ENCODE measurements around the gene MACROD2. TPM values are rescaled to one million over a fixed set of nuclear protein-coding genes. Genes with fewer than 3 reads are reported as not detected.

MACROD2 gene
- total RNA-seq, 1 donor from 2014 or later: 2.4 TPM

GRCh38 chr20:14724036-14724435, 728.7 kb downstream of the MACROD2 start:
- Mint-ChIP-seq H3K4me3 (ENCODE audit: unreplicated experiment) (no peak overlapping the region), H3K9me3 (ENCODE audit: unreplicated experiment) (no peaks in the 10 kb centered on the region), H3K27me3 (ENCODE audit: low read depth, unreplicated experiment) (no peaks in the 10 kb centered on the region), H3K27ac (ENCODE audit: unreplicated experiment) (no peak overlapping the region), H3K4me1 (ENCODE audit: low read depth, unreplicated experiment) (peaks cover 2% of the 10 kb centered on the region), H3K36me3 (ENCODE audit: low read depth, unreplicated experiment) (no peaks in the 10 kb centered on the region)
- H2AFZ ChIP-seq (ENCODE audit: low read depth, low read length): no peak overlapping the region
- no peaks in the 10 kb centered on the region for H3K4me1 ChIP-seq (ENCODE audit: insufficient read depth, low read length)
- no peak overlapping the region for H3K4me3 ChIP-seq (ENCODE audit: insufficient read depth, low read depth, low read length)
- H4K20me1 ChIP-seq (ENCODE audit: insufficient read depth, low read length): no peaks in the 10 kb centered on the region
- H3K36me3 ChIP-seq (ENCODE audit: insufficient read depth, low read length): no peaks in the 10 kb centered on the region
- no peaks in the 10 kb centered on the region for H3K27me3 ChIP-seq (ENCODE audit: insufficient read depth, low read length)
- TF ChIP-seq CTCF (IDR thresholded peaks at IDR 0.05; ENCODE audit: insufficient read depth, low read depth, low read length) (no peak), EZH2 (IDR thresholded peaks at IDR 0.05; ENCODE audit: insufficient read depth, low read length) (no peak)
- H3K27ac ChIP-seq (ENCODE audit: low read depth, low read length): no peak overlapping the region
- H3K9ac ChIP-seq (ENCODE audit: low read length): no peak overlapping the region
- no peak for DNase-seq (ENCODE audit: low read depth)
- no peak overlapping the region for H3K4me2 ChIP-seq (ENCODE audit: low read length)
- H3K9me3 ChIP-seq (ENCODE audit: insufficient read depth, low read depth, low read length): no peaks in the 10 kb centered on the region
- no peak for FAIRE-seq
- H3K79me2 ChIP-seq (ENCODE audit: insufficient read depth, low read length): no peaks in the 10 kb centered on the region

GRCh38 chr20:14724468-14724867, 729.2 kb downstream of the MACROD2 start:
- Histone ChIP-seq H3K27ac (ENCODE audit: low read depth, low read length) (no peak overlapping the region), H3K4me2 (ENCODE audit: low read length) (no peak overlapping the region), H3K9me3 (ENCODE audit: insufficient read depth, low read depth, low read length) (no peaks in the 10 kb centered on the region), H4K20me1 (ENCODE audit: insufficient read depth, low read length) (no peaks in the 10 kb centered on the region), H3K27me3 (ENCODE audit: insufficient read depth, low read length) (no peaks in the 10 kb centered on the region), H3K4me1 (ENCODE audit: insufficient read depth, low read length) (no peaks in the 10 kb centered on the region), H3K4me3 (ENCODE audit: insufficient read depth, low read depth, low read length) (no peak overlapping the region), H3K9ac (ENCODE audit: low read length) (no peak overlapping the region), H3K36me3 (ENCODE audit: insufficient read depth, low read length) (no peaks in the 10 kb centered on the region), H3K79me2 (ENCODE audit: insufficient read depth, low read length) (no peaks in the 10 kb centered on the region), H2AFZ (ENCODE audit: low read depth, low read length) (no peak overlapping the region)
- Mint-ChIP-seq H3K27ac (ENCODE audit: unreplicated experiment) (no peak overlapping the region), H3K4me1 (ENCODE audit: low read depth, unreplicated experiment) (peaks cover 2% of the 10 kb centered on the region), H3K27me3 (ENCODE audit: low read depth, unreplicated experiment) (no peaks in the 10 kb centered on the region), H3K4me3 (ENCODE audit: unreplicated experiment) (no peak overlapping the region), H3K36me3 (ENCODE audit: low read depth, unreplicated experiment) (no peaks in the 10 kb centered on the region), H3K9me3 (ENCODE audit: unreplicated experiment) (no peaks in the 10 kb centered on the region)
- FAIRE-seq (no peak), DNase-seq (ENCODE audit: low read depth) (no peak)
- no peak for TF ChIP-seq EZH2 (IDR thresholded peaks at IDR 0.05; ENCODE audit: insufficient read depth, low read length)
- TF ChIP-seq CTCF (IDR thresholded peaks at IDR 0.05; ENCODE audit: insufficient read depth, low read depth, low read length): no peak

GRCh38 chr20:14726591-14726990, 731.3 kb downstream of the MACROD2 start:
- no peak for FAIRE-seq
- H3K9me3 Mint-ChIP-seq (ENCODE audit: unreplicated experiment): no peaks in the 10 kb centered on the region
- no peak overlapping the region for H3K4me2 ChIP-seq (ENCODE audit: low read length)
- no peak overlapping the region for H3K27ac ChIP-seq (ENCODE audit: low read depth, low read length)
- H3K27ac Mint-ChIP-seq (ENCODE audit: unreplicated experiment): no peak overlapping the region
- H3K9me3 ChIP-seq (ENCODE audit: insufficient read depth, low read depth, low read length): no peaks in the 10 kb centered on the region
- no peak for DNase-seq (ENCODE audit: low read depth)
- peaks cover 2% of the 10 kb centered on the region for H3K4me1 Mint-ChIP-seq (ENCODE audit: low read depth, unreplicated experiment)
- H3K4me3 Mint-ChIP-seq (ENCODE audit: unreplicated experiment): no peak overlapping the region
- H3K79me2 ChIP-seq (ENCODE audit: insufficient read depth, low read length): no peaks in the 10 kb centered on the region
- no peaks in the 10 kb centered on the region for H3K27me3 ChIP-seq (ENCODE audit: insufficient read depth, low read length)
- no peaks in the 10 kb centered on the region for H4K20me1 ChIP-seq (ENCODE audit: insufficient read depth, low read length)
- H3K9ac ChIP-seq (ENCODE audit: low read length): no peak overlapping the region
- H3K4me3 ChIP-seq (ENCODE audit: insufficient read depth, low read depth, low read length): no peak overlapping the region
- TF ChIP-seq EZH2 (IDR thresholded peaks at IDR 0.05; ENCODE audit: insufficient read depth, low read length): no peak
- no peak for TF ChIP-seq CTCF (IDR thresholded peaks at IDR 0.05; ENCODE audit: insufficient read depth, low read depth, low read length)
- no peaks in the 10 kb centered on the region for H3K27me3 Mint-ChIP-seq (ENCODE audit: low read depth, unreplicated experiment)
- H3K36me3 Mint-ChIP-seq (ENCODE audit: low read depth, unreplicated experiment): no peaks in the 10 kb centered on the region
- no peaks in the 10 kb centered on the region for H3K4me1 ChIP-seq (ENCODE audit: insufficient read depth, low read length)
- no peak overlapping the region for H2AFZ ChIP-seq (ENCODE audit: low read depth, low read length)
- H3K36me3 ChIP-seq (ENCODE audit: insufficient read depth, low read length): no peaks in the 10 kb centered on the region
